Measurements from ENCODE around the gene ENG. TPM values are rescaled to one million over a fixed set of nuclear protein-coding genes. Genes with fewer than 3 reads are reported as not detected.

ENG gene
- total RNA-seq, 1 donor, result 60.8 TPM

- H3K27me3 ChIP-seq (ENCODE audit: insufficient read depth, low read length), result no peaks in the 10 kb centered on the region
- H2AFZ ChIP-seq (ENCODE audit: low read length), result no peak overlapping the region
- H3K36me3 ChIP-seq (ENCODE audit: insufficient read depth, low read length), result peaks cover 54% of the 10 kb centered on the region
- H3K27ac ChIP-seq (ENCODE audit: low read depth, low read length), result no peak overlapping the region
- no peak overlapping the region for H3K4me2 ChIP-seq (ENCODE audit: insufficient read depth, low read length)
- H3K4me3 ChIP-seq (ENCODE audit: insufficient read depth, low read length), result no peak overlapping the region
- peak; percentile 83 for DNase-seq (ENCODE audit: insufficient read length, low spot score, missing footprints)
- no peak for TF ChIP-seq CTCF (IDR thresholded peaks at IDR 0.05; ENCODE audit: extremely low read depth, low read depth, low read length)
- H3K79me2 ChIP-seq (ENCODE audit: insufficient read depth, low read length), result no peaks in the 10 kb centered on the region
- H3K4me1 ChIP-seq (ENCODE audit: insufficient read depth, low read length), result no peaks in the 10 kb centered on the region
- no peaks in the 10 kb centered on the region for H3K9me3 ChIP-seq (ENCODE audit: low read depth, low read length)
- peaks cover 22% of the 10 kb centered on the region for H4K20me1 ChIP-seq (ENCODE audit: insufficient read depth, low read length)
Observed at GRCh38 chr9:127886401-127886972, 32.0 kb upstream of the ENG start.

GRCh38 chr9:127885508-127886281 lies 31.2 kb upstream of the ENG start:
- H3K79me2 ChIP-seq (ENCODE audit: insufficient read depth, low read length), result no peaks in the 10 kb centered on the region
- H3K27ac ChIP-seq (ENCODE audit: low read depth, low read length), result no peak overlapping the region
- no peaks in the 10 kb centered on the region for H3K9me3 ChIP-seq (ENCODE audit: low read depth, low read length)
- no peak overlapping the region for H3K4me2 ChIP-seq (ENCODE audit: insufficient read depth, low read length)
- no peaks in the 10 kb centered on the region for H3K4me1 ChIP-seq (ENCODE audit: insufficient read depth, low read length)
- H3K4me3 ChIP-seq (ENCODE audit: insufficient read depth, low read length), result no peak overlapping the region
- H2AFZ ChIP-seq (ENCODE audit: low read length), result no peak overlapping the region
- DNase-seq (ENCODE audit: insufficient read length, low spot score, missing footprints), result peak; percentile 14
- no peak for TF ChIP-seq CTCF (IDR thresholded peaks at IDR 0.05; ENCODE audit: extremely low read depth, low read depth, low read length)
- peaks cover 47% of the 10 kb centered on the region for H3K36me3 ChIP-seq (ENCODE audit: insufficient read depth, low read length)
- H4K20me1 ChIP-seq (ENCODE audit: insufficient read depth, low read length), result peaks cover 19% of the 10 kb centered on the region
- no peaks in the 10 kb centered on the region for H3K27me3 ChIP-seq (ENCODE audit: insufficient read depth, low read length)

GRCh38 chr9:127884976-127885490 lies 30.6 kb upstream of the ENG start:
- Histone ChIP-seq H3K4me1 (ENCODE audit: insufficient read depth, low read length) (no peaks in the 10 kb centered on the region), H3K27me3 (ENCODE audit: insufficient read depth, low read length) (no peaks in the 10 kb centered on the region), H3K4me3 (ENCODE audit: insufficient read depth, low read length) (no peak overlapping the region), H3K9me3 (ENCODE audit: low read depth, low read length) (no peaks in the 10 kb centered on the region), H3K79me2 (ENCODE audit: insufficient read depth, low read length) (no peaks in the 10 kb centered on the region), H3K36me3 (ENCODE audit: insufficient read depth, low read length) (peaks cover 40% of the 10 kb centered on the region), H2AFZ (ENCODE audit: low read length) (no peak overlapping the region), H3K27ac (ENCODE audit: low read depth, low read length) (no peak overlapping the region), H3K4me2 (ENCODE audit: insufficient read depth, low read length) (no peak overlapping the region), H4K20me1 (ENCODE audit: insufficient read depth, low read length) (peaks cover 19% of the 10 kb centered on the region)
- peak; percentile 49 for DNase-seq (ENCODE audit: insufficient read length, low spot score, missing footprints)
- TF ChIP-seq CTCF (IDR thresholded peaks at IDR 0.05; ENCODE audit: extremely low read depth, low read depth, low read length), result no peak

GRCh38 chr9:127884427-127884911 lies 30.0 kb upstream of the ENG start:
- Histone ChIP-seq H3K9me3 (ENCODE audit: low read depth, low read length) (no peaks in the 10 kb centered on the region), H3K27me3 (ENCODE audit: insufficient read depth, low read length) (no peaks in the 10 kb centered on the region), H3K36me3 (ENCODE audit: insufficient read depth, low read length) (peaks cover 35% of the 10 kb centered on the region), H2AFZ (ENCODE audit: low read length) (no peak overlapping the region), H3K27ac (ENCODE audit: low read depth, low read length) (no peak overlapping the region), H3K79me2 (ENCODE audit: insufficient read depth, low read length) (no peaks in the 10 kb centered on the region), H3K4me1 (ENCODE audit: insufficient read depth, low read length) (no peaks in the 10 kb centered on the region), H3K4me2 (ENCODE audit: insufficient read depth, low read length) (no peak overlapping the region), H4K20me1 (ENCODE audit: insufficient read depth, low read length) (peaks cover 19% of the 10 kb centered on the region), H3K4me3 (ENCODE audit: insufficient read depth, low read length) (no peak overlapping the region)
- no peak for TF ChIP-seq CTCF (IDR thresholded peaks at IDR 0.05; ENCODE audit: extremely low read depth, low read depth, low read length)
- peak; percentile 58 for DNase-seq (ENCODE audit: insufficient read length, low spot score, missing footprints)
